K562 (cell line): Measurements from ENCODE around the gene SCARF2. TPM values are rescaled to one million over a fixed set of nuclear protein-coding genes. Genes with fewer than 3 reads are reported as not detected.
A peak's percentile ranks its signal among the peaks of the same experiment; 100 is the strongest.
"Not testable (repeated sequence)": the region's sequence is repeated elsewhere in the genome, so short reads cannot be mapped to it uniquely, and the experiment has no call there.

ENCODE experiments used
- ATAC-seq: fragments of 200-7000 bp; cut with Tn5 transposase; 3 replicates; pipeline ENCODE4 v1.9.1; 2020; ENCODE audit warnings: moderate library complexity
- BruUV-seq: library from RNA; stranded (reverse); fragments of 400-500 nt; replicated peaks from 2 replicates; lab custom pipeline; 2021; lab: Mats Ljungman, UMichigan
- CTCF ChIA-PET: fragments of 300-600 bp; formaldehyde crosslinking; extraction: SDS; loops from one replicate; lab custom pipeline; 2021; ENCODE audit warnings: low intra/inter-chr PET ratio; lab: Yijun Ruan, JAX
- POLR2A ChIA-PET: fragments of 300-600, 350-650 bp; sonication (Branson Sonifier 250); formaldehyde crosslinking; extraction: SDS; loops from one replicate; lab custom pipeline; 2021; ENCODE audit warnings: antibody characterized with exemption, inconsistent platforms; lab: Yijun Ruan, JAX
- DNase-seq, 4 experiments: peaks; one replicate each; pipeline versions ENCODE4 v3.0.0 to v3.0.0-alpha.2; 2011 to 2018; ENCODE audit warnings: low spot score in 3 of 4, mixed read lengths in 3 of 4; ENCODE audit errors: extremely low read depth in 1 of 4
- FAIRE-seq: peaks from 2 replicates; lab custom pipeline; 2011; peaks lifted over from hg19 to GRCh38; lab: Jason Lieb, UNC
- H2AFZ ChIP-seq: 2 replicates; pipeline ENCODE4 v1.6.0; 2011; ENCODE audit warnings: low read depth, low read length, control low read depth, inconsistent platforms
- H3K27ac ChIP-seq: fragments of 200-600 bp; 3 replicates; pipeline ENCODE4 v1.8.0; 2011; ENCODE audit warnings: low read depth, mild to moderate bottlenecking, control low read depth, inconsistent platforms, low read length, moderate library complexity, mixed read lengths; ENCODE audit errors: extremely low read depth
- H3K27me3 ChIP-seq, 2 experiments: fragments of 300-600 bp in 1 of 2; 2 replicates in 1 of 2; 3 replicates in 1 of 2; pipeline versions ENCODE4 v1.6.0 to v1.8.0; 2011; ENCODE audit warnings: inconsistent platforms in 2 of 2, low read length in 2 of 2, mild to moderate bottlenecking in 1 of 2, mixed read lengths in 1 of 2, moderate library complexity in 1 of 2; ENCODE audit not compliant: control insufficient read depth in 2 of 2, insufficient read depth in 2 of 2
- H3K36me3 ChIP-seq: fragments of 300-600 bp; 3 replicates; pipeline ENCODE4 v1.8.0; 2011; ENCODE audit warnings: mild to moderate bottlenecking, low read length, inconsistent platforms; ENCODE audit not compliant: control insufficient read depth, insufficient read depth
- H3K4me1 ChIP-seq, 2 experiments: fragments of 200-600 bp in 1 of 2; replicated peaks in 1 of 2; 2 replicates in 1 of 2; 3 replicates in 1 of 2; pipeline versions ENCODE4 v1.5.1 to v1.8.0; 2011; ENCODE audit warnings: inconsistent platforms in 2 of 2, low read length in 2 of 2, mild to moderate bottlenecking in 1 of 2, mixed read lengths in 1 of 2, moderate library complexity in 1 of 2; ENCODE audit not compliant: control insufficient read depth in 2 of 2, insufficient read depth in 2 of 2
- H3K4me2 ChIP-seq: 2 replicates; pipeline ENCODE4 v1.6.1; 2011; ENCODE audit warnings: low read length, control low read depth, inconsistent platforms, mixed read lengths; ENCODE audit not compliant: insufficient read depth
- H3K4me3 ChIP-seq: fragments of 200-600 bp; sonication (generic), shearing (Covaris generic); 2 replicates; pipeline ENCODE4 v1.5.1; 2016; ENCODE audit warnings: control low read depth, inconsistent platforms
- H3K79me2 ChIP-seq: fragments of 200-600 bp; 3 replicates; pipeline ENCODE4 v1.8.0; 2011; ENCODE audit warnings: low read length, inconsistent platforms; ENCODE audit not compliant: control insufficient read depth, insufficient read depth
- H3K9ac ChIP-seq, 2 experiments: 2 replicates each; pipeline versions ENCODE4 v1.6.0 to v1.6.1; 2011; ENCODE audit warnings: low read depth in 2 of 2, low read length in 2 of 2, control low read depth in 1 of 2, inconsistent platforms in 1 of 2, mild to moderate bottlenecking in 1 of 2, mixed read lengths in 1 of 2; ENCODE audit not compliant: insufficient read depth in 1 of 2
- H3K9me1 ChIP-seq: one replicate; pipeline ENCODE4 v1.6.0; 2011; ENCODE audit warnings: inconsistent platforms, mild to moderate bottlenecking, low read length, moderate library complexity; ENCODE audit not compliant: control insufficient read depth, insufficient read depth
- H3K9me3 ChIP-seq: replicated peaks from 2 replicates; pipeline ENCODE4 v1.5.1; 2011; ENCODE audit warnings: low read depth, low read length, inconsistent platforms; ENCODE audit not compliant: control insufficient read depth, insufficient read depth
- H4K20me1 ChIP-seq: replicated peaks from 2 replicates; pipeline ENCODE4 v1.6.1; 2011; ENCODE audit warnings: low read length, inconsistent platforms, mixed read lengths; ENCODE audit not compliant: control insufficient read depth, insufficient read depth
- ARNT ChIP-seq, 2 experiments: fragments of 450-650 bp; IDR thresholded peaks; 2 replicates each; pipeline ENCODE4 v1.6.1; 2016; ENCODE audit warnings: mild to moderate bottlenecking in 1 of 2
- BCOR ChIP-seq: fragments of 450-650 bp; IDR thresholded peaks from 2 replicates; pipeline ENCODE4 v1.6.1; 2016
- DPF2 ChIP-seq: fragments of 450-650 bp; IDR thresholded peaks from 2 replicates; pipeline ENCODE4 v1.6.1; 2016
- E2F4 ChIP-seq: sonication (generic); formaldehyde crosslinking; IDR thresholded peaks from 2 replicates; pipeline ENCODE4 v1.8.0; 2022; ENCODE audit warnings: mild to moderate bottlenecking, low read depth, missing genetic modification reagents
- EHMT2 ChIP-seq: fragments of 450-650 bp; IDR thresholded peaks from 2 replicates; pipeline ENCODE4 v1.6.1; 2018; ENCODE audit warnings: antibody characterized with exemption
- ELF4 ChIP-seq: fragments of 450-650 bp; formaldehyde crosslinking; IDR thresholded peaks from 2 replicates; pipeline ENCODE4 v1.4.0; 2022; ENCODE audit warnings: missing genetic modification characterization
- FOSL1 ChIP-seq: fragments of 200-800 bp; sonication (Bioruptor generic); conservative IDR thresholded peaks from 2 replicates; pipeline ENCODE4 v1.6.1; 2016; ENCODE audit warnings: missing genetic modification characterization, missing compliant biosample characterization
- FOXK2 ChIP-seq, 2 experiments: fragments of 450-650 bp; IDR thresholded peaks in 1 of 2; conservative IDR thresholded peaks in 1 of 2; 2 replicates each; pipeline ENCODE4 v1.6.1; 2016; ENCODE audit warnings: low read depth in 2 of 2, mild to moderate bottlenecking in 1 of 2
- HBP1 ChIP-seq: fragments of 450-650 bp; formaldehyde crosslinking; IDR thresholded peaks from 2 replicates; pipeline ENCODE4 v1.4.0; 2022; ENCODE audit warnings: missing genetic modification characterization
- JUN ChIP-seq, 2 experiments: sonication (generic) in 1 of 2; formaldehyde crosslinking in 1 of 2; IDR thresholded peaks; 2 replicates each; pipeline versions ENCODE4 v1.6.1 to v1.8.0; 2012 to 2022; ENCODE audit warnings: borderline replicate concordance in 2 of 2, mild to moderate bottlenecking in 2 of 2, improper control_type of control experiment in 1 of 2, low read depth in 1 of 2, low read length in 1 of 2, missing genetic modification reagents in 1 of 2
- MYNN ChIP-seq, 2 experiments: sonication (generic); formaldehyde crosslinking in 1 of 2; IDR thresholded peaks; 2 replicates each; pipeline versions ENCODE4 v1.5.0 to v1.6.1; 2016 to 2020; ENCODE audit warnings: antibody characterized with exemption in 1 of 2, missing genetic modification reagents in 1 of 2
- NCOA4 ChIP-seq: fragments of 450-650 bp; IDR thresholded peaks from 2 replicates; pipeline ENCODE4 v1.6.1; 2018; ENCODE audit warnings: mild to moderate bottlenecking; ENCODE audit not compliant: partially characterized antibody
- SMARCC2 ChIP-seq: fragments of 450-650 bp; IDR thresholded peaks from 2 replicates; pipeline ENCODE4 v1.6.1; 2017; ENCODE audit warnings: antibody characterized with exemption, moderate library complexity, mild to moderate bottlenecking, low read depth
- SMARCE1 ChIP-seq: fragments of 450-650 bp; IDR thresholded peaks from 2 replicates; pipeline ENCODE4 v1.7.1; 2016; ENCODE audit warnings: mild to moderate bottlenecking
- SP1 ChIP-seq: sonication (generic); formaldehyde crosslinking; IDR thresholded peaks from 2 replicates; pipeline ENCODE4 v1.8.1; 2022; ENCODE audit warnings: mild to moderate bottlenecking, missing genetic modification reagents
- TRIM28 ChIP-seq: fragments of 450-650 bp; IDR thresholded peaks from 2 replicates; pipeline ENCODE4 v1.6.1; 2017
- YY1 ChIP-seq, 3 experiments: IDR thresholded peaks; 2 replicates each; pipeline ENCODE4 v1.6.1; 2011; ENCODE audit warnings: low read length in 2 of 3, mild to moderate bottlenecking in 2 of 3, moderate library complexity in 2 of 3, borderline replicate concordance in 1 of 3, control low read depth in 1 of 3, low read depth in 1 of 3; ENCODE audit not compliant: insufficient read depth in 3 of 3, insufficient replicate concordance in 2 of 3, control insufficient read depth in 1 of 3, insufficient read length in 1 of 3; ENCODE audit errors: extremely low read depth in 1 of 3
- ZNF121 ChIP-seq: sonication (generic); formaldehyde crosslinking; conservative IDR thresholded peaks from 2 replicates; pipeline ENCODE4 v1.8.0; 2022; ENCODE audit warnings: missing genetic modification reagents
- ZNF707 ChIP-seq: fragments of 250-450 bp; sonication (Bioruptor Pico); conservative IDR thresholded peaks from 2 replicates; pipeline ENCODE4 v1.8.0; 2022; ENCODE audit warnings: inconsistent platforms, mild to moderate bottlenecking, moderate library complexity
- WGBS: fragments of 100-300 bp; shearing (Covaris generic); methylation state at CpG from one replicate; pipeline ENCODE4 v1.1.6; 2016; ENCODE audit warnings: low coverage, mixed read lengths; ENCODE audit not compliant: insufficient coverage; ENCODE audit errors: missing lambda C conversion rate; 5-methylcytosine and 5-hydroxymethylcytosine counted together
- in situ Hi-C: fragments of 300-500 bp; cut with MboI; formaldehyde crosslinking; loops from 4 replicates; pipeline ENCODE4 v1.15.0; 2018; ENCODE audit warnings: inconsistent platforms, mixed read lengths
- intact Hi-C: fragments of 100-400 bp; cut with micrococcal nuclease; formaldehyde crosslinking; loops from 2 replicates; pipeline ENCODE4 v1.14.2; 2022
- polyA plus RNA-seq, 8 experiments: library from polyadenylated mRNA; depleted of rRNA in 4 of 8; stranded (reverse) in 5 of 8; unstranded in 3 of 8; fragments of >200 nt; fragmentation: Nextera tagmentation in 2 of 8; fragmentation: Illumina TruSeq in 1 of 8; extraction: Ambion mirVana in 2 of 8; extraction: Trizol in 1 of 8; gene quantifications; 2 replicates each; pipeline versions ENCODE4 v1.2.1 to v1.2.3, GENCODE V29; 2011 to 2014; ENCODE audit warnings: inconsistent platforms in 1 of 8, missing spikeins in 1 of 8
- total RNA-seq, 7 experiments: library from RNA; depleted of rRNA in 6 of 7; stranded (reverse); fragments of >200 nt in 6 of 7; fragmentation: Illumina TruSeq in 2 of 7; extraction: Trizol in 2 of 7; gene quantifications; 2 replicates each; pipeline versions ENCODE4 v1.2.1 to v1.2.3, GENCODE V29; 2011 to 2021; ENCODE audit warnings: low replicate concordance in 1 of 7

The SCARF2 gene
- total and polyA plus RNA-seq, 9 of the 15 experiments (the other 6 are each of a cell fraction or from before 2014, with no cell fraction given): 0.06 to 0.32 (median 0.21) TPM; not detected in 5

GRCh38 chr22:20409385-20409784, 28.2 kb downstream of the SCARF2 start:
- H4K20me1 ChIP-seq; H3K9me1 ChIP-seq; H3K4me3 ChIP-seq; H2AFZ ChIP-seq; H3K9ac ChIP-seq; H3K27me3 ChIP-seq; H3K27ac ChIP-seq; H3K4me2 ChIP-seq; H3K9me3 ChIP-seq; H3K79me2 ChIP-seq; H3K4me1 ChIP-seq; BruUV-seq; intact Hi-C loops; FAIRE-seq; TF ChIP-seq MYNN (CRISPR knock-in tag; IDR thresholded peaks at IDR 0.05); JUN (CRISPR knock-in tag; IDR thresholded peaks at IDR 0.05; ENCODE audit: borderline replicate concordance): not testable (repeated sequence)
- 44% methylated on average over 3 of the region's 3 CpGs for WGBS
- 0 out of 3 replicates have a peak, but pooled peaks have one; percentile 7 for ATAC-seq
- peaks cover 30% of the 10 kb centered on the region; the same call in 2 of the 3 replicates for H3K36me3 ChIP-seq
- POLR2A ChIA-PET: interaction anchor here (0.6 to 8.9 kb wide), 5 partner anchors 15 to 677 kb away, joined by 3 to 84 read pairs (median 4); partner anchors contain the start of gene ZNF74
- CTCF ChIA-PET: interaction anchor here (0.8 kb wide), 1 partner anchor 9 kb away, joined by 3 read pairs; no protein-coding TSS in a partner anchor
- peak in 1 of 4 experiments; percentile 51 for DNase-seq
- in situ Hi-C loops: loop anchor here (25.0 kb wide), 2 partner anchors 278 to 1872 kb away; partner anchors contain the start of gene TMEM191B
- TF ChIP-seq ZNF121 (CRISPR knock-in tag) (peak; percentile 6; the same call in 1 of the 2 replicates), FOSL1 (peak; percentile 85), MYNN (IDR thresholded peaks at IDR 0.05) (0 out of 2 replicates have a peak, but pooled peaks have one; percentile 21), JUN (IDR thresholded peaks at IDR 0.05; ENCODE audit: borderline replicate concordance, low read depth, low read length) (peak; percentile 84; the same call in 1 of the 2 replicates), ELF4 (CRISPR knock-in tag) (0 out of 2 replicates have a peak, but pooled peaks have one; percentile 41), YY1 (IDR thresholded peaks at IDR 0.05; ENCODE audit: borderline replicate concordance in 1 of 3, control insufficient read depth in 1 of 3, extremely low read depth in 1 of 3, insufficient read depth in 3 of 3, insufficient read length in 1 of 3, insufficient replicate concordance in 2 of 3, low read depth in 1 of 3, low read length in 2 of 3) (peak in 1 of 3 experiments; percentile 50), ZNF707 (peak; percentile 63; the same call in 1 of the 2 replicates), DPF2 (peak; percentile 83), SMARCE1 (peak; percentile 76; the same call in 1 of the 2 replicates), SMARCC2 (0 out of 2 replicates have a peak, but pooled peaks have one; percentile 32), SP1 (CRISPR knock-in tag) (0 out of 2 replicates have a peak, but pooled peaks have one; percentile 11), BCOR (peak; percentile 63; the same call in 1 of the 2 replicates), NCOA4 (peak; percentile 75), HBP1 (CRISPR knock-in tag) (0 out of 2 replicates have a peak, but pooled peaks have one; percentile 13), E2F4 (CRISPR knock-in tag) (0 out of 2 replicates have a peak, but pooled peaks have one; percentile 28), EHMT2 (0 out of 2 replicates have a peak, but pooled peaks have one; percentile 55), ARNT (IDR thresholded peaks at IDR 0.05) (peak in 1 of 2 experiments; percentile 78; a peak in 1 of 4 replicates), FOXK2 (conservative IDR thresholded peaks at IDR 0.05 in 1 of 2, IDR thresholded peaks at IDR 0.05 in 1 of 2; ENCODE audit: low read depth in 2 of 2) (peak; percentile 35 to 40; a peak in 1 of 4 replicates), TRIM28 (peak; percentile 50; the same call in 1 of the 2 replicates)
